Right forelimb (tissue), 1 donor: Measurements from ENCODE around the gene ERP29.
"Not testable (repeated sequence)": the region's sequence is repeated elsewhere in the genome, so short reads cannot be mapped to it uniquely, and the experiment has no call there.

ENCODE experiments used
- DNase-seq: peaks from one replicate; pipeline ENCODE4 v3.0.0-alpha.2; 2018

ERP29 gene

GRCh38 chr12:112004041-112004440, 9.2 kb upstream of the ERP29 start:
- DNase-seq: no peak

GRCh38 chr12:112005419-112006395, 7.5 kb upstream of the ERP29 start:
- DNase-seq: no peak

GRCh38 chr12:112007945-112008344, 5.3 kb upstream of the ERP29 start:
- no peak for DNase-seq

GRCh38 chr12:112008918-112009317, 4.3 kb upstream of the ERP29 start:
- no peak for DNase-seq

- not testable (repeated sequence) for DNase-seq
These were observed 3.6 kb upstream of the ERP29 start for GRCh38 chr12:112009596-112009995.

GRCh38 chr12:112010415-112011344, 2.5 kb upstream of the ERP29 start:
- DNase-seq: no peak

- DNase-seq: no peak
These were observed 1.5 kb upstream of the ERP29 start for GRCh38 chr12:112011685-112012084.

GRCh38 chr12:112013601-112014402, 576 bp downstream of the ERP29 start:
- peak; percentile 64 for DNase-seq

GRCh38 chr12:112015938-112016337, 2.7 kb downstream of the ERP29 start:
- no peak for DNase-seq

- no peak for DNase-seq
These were observed 3.8 kb downstream of the ERP29 start for GRCh38 chr12:112017041-112017440.

GRCh38 chr12:112018571-112019237, 5.5 kb downstream of the ERP29 start:
- no peak for DNase-seq

GRCh38 chr12:112020947-112021457, 7.8 kb downstream of the ERP29 start:
- DNase-seq: no peak

GRCh38 chr12:112022241-112023016, 9.2 kb downstream of the ERP29 start:
- no peak for DNase-seq

GRCh38 chr12:112023759-112024396, 10.7 kb downstream of the ERP29 start:
- no peak for DNase-seq

GRCh38 chr12:112025808-112026375, 12.7 kb downstream of the ERP29 start:
- DNase-seq: no peak

- no peak for DNase-seq
These were observed 16.1 kb downstream of the ERP29 start for GRCh38 chr12:112029301-112029700.

GRCh38 chr12:112031472-112031871, 18.2 kb downstream of the ERP29 start:
- no peak for DNase-seq

GRCh38 chr12:112032292-112032691, 19.1 kb downstream of the ERP29 start:
- DNase-seq: no peak

GRCh38 chr12:112035219-112035785, 22.1 kb downstream of the ERP29 start:
- DNase-seq: no peak

- DNase-seq: not testable (repeated sequence)
These were observed 23.4 kb downstream of the ERP29 start for GRCh38 chr12:112036614-112037013.
